DMS53 treated with DMSO at 0.1 percent for 48 hours (cell line): ENCODE data around the gene RBMY1J.
"Not testable (repeated sequence)": the region's sequence is repeated elsewhere in the genome, so short reads cannot be mapped to it uniquely, and the experiment has no call there.

Experiments used
- DNase-seq: peaks from one replicate; lab custom pipeline; 2025; ENCODE audit not compliant: unreplicated experiment; lab: John Stamatoyannopoulos, UW

Gene RBMY1J

GRCh38 chrY:22403110-22403509, at the start of gene RBMY1J:
Gene RBMY1J (plus strand): TSS chrY:22403410. CDS start chrY:22405448, 2,038 bp downstream.
- DNase-seq = not testable (repeated sequence)

GRCh38 chrY:22367416-22367815, 35.8 kb upstream of the RBMY1J start:
- no peak for DNase-seq

GRCh38 chrY:22370623-22371022, 32.6 kb upstream of the RBMY1J start:
- no peak for DNase-seq

GRCh38 chrY:22373494-22373893, 29.7 kb upstream of the RBMY1J start:
- no peak for DNase-seq

GRCh38 chrY:22444718-22445396, 41.6 kb downstream of the RBMY1J start:
- not testable (repeated sequence) for DNase-seq

GRCh38 chrY:22455522-22455921, 52.3 kb downstream of the RBMY1J start:
- not testable (repeated sequence) for DNase-seq

- DNase-seq = not testable (repeated sequence)
Observed at GRCh38 chrY:22461962-22462361, 58.8 kb downstream of the RBMY1J start.
